Measurements from ENCODE around the gene SLC44A4.
"Not testable (repeated sequence)": the region's sequence is repeated elsewhere in the genome, so short reads cannot be mapped to it uniquely, and the experiment has no call there.

The SLC44A4 gene

DNA sequence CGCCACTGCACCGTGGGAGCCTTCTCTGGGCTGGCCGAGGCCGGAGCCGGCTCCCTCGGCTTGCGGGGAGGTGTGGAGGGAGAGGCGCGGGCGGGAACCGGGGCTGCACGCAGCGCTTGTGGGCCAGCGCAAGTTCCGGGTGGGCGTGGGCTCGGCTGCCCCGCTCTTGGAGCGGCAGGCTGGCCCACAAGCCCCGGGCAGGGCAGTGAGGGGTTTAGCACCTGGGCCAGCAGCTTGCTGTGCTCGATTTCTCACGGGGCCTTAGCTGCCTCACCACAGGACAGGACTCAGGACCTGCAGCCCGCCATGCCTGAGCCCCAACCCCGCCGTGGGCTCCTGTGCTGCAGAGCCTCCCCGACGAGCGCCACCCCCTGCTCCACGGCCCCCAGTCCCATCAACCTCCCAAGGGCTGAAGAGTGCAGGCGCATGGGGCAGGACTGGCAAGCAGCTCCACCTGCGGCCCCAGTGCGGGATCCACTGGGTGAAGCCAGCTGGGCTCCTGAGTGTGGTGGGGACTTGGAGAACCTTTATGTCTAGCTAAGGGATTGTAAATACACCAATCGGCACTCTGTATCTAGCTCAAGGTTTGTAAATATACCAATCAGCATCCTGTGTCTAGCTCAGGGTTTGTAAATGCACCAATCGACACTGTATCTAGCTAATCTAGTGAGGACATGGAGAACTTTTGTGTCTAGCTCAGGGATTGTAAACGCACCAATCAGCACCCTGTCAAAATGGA lies 26.6 kb downstream of the SLC44A4 start:
- DNase-seq: not testable (repeated sequence)

GRCh38 chr6:31851485-31851832 lies 27.3 kb downstream of the SLC44A4 start:
- DNase-seq: no peak

- DNase-seq: no peak
Measured at GRCh38 chr6:31850765-31851484, 27.9 kb downstream of the SLC44A4 start.

- DNase-seq: no peak
Measured at GRCh38 chr6:31847276-31847978, 31.4 kb downstream of the SLC44A4 start.

- no peak for DNase-seq
Measured at GRCh38 chr6:31844507-31844906, 34.3 kb downstream of the SLC44A4 start.

GRCh38 chr6:31842053-31842452 lies 36.7 kb downstream of the SLC44A4 start:
- DNase-seq: no peak

GRCh38 chr6:31839779-31840126 lies 39.0 kb downstream of the SLC44A4 start:
- DNase-seq: not testable (repeated sequence)

- DNase-seq: no peak
Measured at GRCh38 chr6:31838968-31839367, 39.8 kb downstream of the SLC44A4 start.

DNA sequence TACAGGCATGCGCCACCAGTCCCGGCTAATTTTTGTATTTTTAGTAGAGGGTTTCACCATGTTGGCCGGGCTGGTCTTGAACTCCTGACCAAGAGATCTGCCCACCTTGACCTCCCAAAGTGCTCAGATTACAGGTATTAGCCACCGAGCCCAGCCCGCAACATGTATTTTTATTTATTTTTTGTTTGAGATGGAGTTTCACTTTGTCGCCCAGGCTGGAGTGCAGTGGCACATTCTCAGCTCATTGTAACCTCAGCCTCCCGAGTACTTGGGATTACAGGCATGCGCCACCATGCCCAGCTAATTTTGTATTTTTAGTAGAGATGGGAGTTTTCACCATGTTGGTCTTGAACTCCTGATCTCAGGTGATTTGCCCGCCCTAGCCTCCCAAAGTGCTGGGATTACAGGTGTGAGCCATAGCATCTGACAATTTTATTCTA lies 40.7 kb downstream of the SLC44A4 start:
- DNase-seq: not testable (repeated sequence)

- DNase-seq: no peak
Measured at GRCh38 chr6:31837369-31838113, 41.3 kb downstream of the SLC44A4 start.

- DNase-seq: no peak
Measured at GRCh38 chr6:31836474-31837368, 42.1 kb downstream of the SLC44A4 start.

GRCh38 chr6:31836047-31836473 lies 42.7 kb downstream of the SLC44A4 start:
- DNase-seq: no peak

DNA sequence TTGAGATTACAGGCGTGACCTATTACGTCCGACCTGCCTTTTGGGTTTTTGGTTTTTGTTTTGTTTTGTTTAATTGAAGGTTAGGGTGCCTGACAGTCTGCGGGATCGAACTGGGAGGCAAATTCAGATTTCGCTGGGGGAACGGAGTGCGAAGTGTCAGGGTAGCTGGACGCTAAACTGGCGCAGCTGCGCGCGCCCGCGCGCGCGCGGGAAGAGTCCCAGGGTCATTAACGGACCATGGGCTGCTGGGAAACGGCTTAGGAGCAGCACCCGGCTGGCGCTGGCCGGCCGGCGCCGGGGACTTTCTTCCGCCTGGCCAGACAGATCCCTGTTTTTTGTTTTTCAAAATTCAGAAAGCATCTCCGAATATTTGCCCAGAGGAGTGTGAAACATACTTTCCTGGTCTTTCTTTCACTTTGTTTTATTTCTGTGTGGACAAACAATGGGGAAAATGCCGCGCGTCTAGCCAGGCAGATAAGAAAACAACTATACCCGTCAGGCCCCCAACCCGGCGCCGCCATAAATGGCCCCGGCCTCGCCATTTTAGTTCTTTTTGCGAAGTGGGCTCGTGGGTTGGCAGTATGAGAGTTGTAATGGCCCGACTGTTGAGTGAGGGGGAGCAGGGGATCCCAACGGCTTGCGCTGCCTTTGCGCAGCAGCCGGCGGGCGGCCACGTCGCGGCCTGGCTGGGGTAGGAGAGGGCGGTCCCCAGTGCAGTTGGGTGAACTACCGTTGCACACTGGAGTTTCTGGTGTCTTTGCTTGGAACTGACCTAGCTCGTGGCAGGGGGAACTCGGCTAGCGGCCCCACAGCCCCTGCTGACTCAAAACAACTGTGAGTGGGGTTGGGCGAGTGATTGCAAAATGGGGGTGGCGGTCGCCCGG lies 44.2 kb downstream of the SLC44A4 start:
- peak; percentile 77 for DNase-seq

GRCh38 chr6:31831350-31832215 lies 47.2 kb downstream of the SLC44A4 start:
- no peak for DNase-seq

DNA sequence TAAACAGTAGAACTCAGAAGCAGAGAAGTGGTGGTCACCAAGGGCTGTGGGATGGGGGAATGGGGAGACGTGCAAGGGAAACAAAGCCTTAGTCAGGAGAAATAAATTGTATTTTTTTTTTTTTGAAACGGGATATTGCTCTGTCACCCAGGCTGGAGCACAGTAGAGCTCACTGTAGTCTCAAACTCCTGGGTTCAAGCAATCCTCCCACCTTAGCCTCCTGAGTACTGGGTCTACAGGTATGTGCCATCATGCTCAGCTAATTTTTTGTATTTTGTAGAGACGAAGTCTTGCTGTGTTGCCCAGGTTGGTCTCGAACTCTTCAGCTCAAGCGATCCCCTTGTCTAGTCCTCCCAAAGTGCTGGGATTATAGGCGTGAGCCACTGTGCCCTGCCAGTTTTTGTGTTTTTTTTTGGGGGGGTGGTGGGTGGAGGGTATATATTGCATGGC lies 47.9 kb downstream of the SLC44A4 start:
- DNase-seq: no peak

GRCh38 chr6:31829633-31830283 lies 49.0 kb downstream of the SLC44A4 start:
- no peak for DNase-seq

DNA sequence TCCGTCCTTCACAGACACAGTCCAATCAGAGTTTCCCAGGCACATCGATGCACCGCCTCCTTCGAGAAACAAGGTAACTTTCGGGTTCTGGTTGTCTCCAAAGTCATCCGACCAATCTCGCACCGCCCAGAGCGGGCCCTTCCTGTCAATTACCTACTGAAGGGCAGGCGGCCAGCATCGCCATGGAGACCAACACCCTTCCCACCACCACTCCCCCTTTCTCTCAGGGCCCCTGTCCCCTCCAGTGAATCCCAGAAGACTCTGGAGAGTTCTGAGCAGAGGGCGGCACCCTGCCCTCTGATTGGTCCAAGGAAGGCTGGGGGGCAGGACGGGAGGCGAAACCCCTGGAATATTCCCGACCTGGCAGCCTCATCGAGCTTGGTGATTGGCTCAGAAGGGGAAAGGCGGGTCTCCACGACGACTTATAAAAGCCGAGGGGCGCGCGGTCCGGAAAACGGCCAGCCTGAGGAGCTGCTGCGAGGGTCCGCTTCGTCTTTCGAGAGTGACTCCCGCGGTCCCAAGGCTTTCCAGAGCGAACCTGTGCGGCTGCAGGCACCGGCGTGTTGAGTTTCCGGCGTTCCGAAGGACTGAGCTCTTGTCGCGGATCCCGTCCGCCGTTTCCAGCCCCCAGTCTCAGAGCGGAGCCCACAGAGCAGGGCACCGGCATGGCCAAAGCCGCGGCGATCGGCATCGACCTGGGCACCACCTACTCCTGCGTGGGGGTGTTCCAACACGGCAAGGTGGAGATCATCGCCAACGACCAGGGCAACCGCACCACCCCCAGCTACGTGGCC lies 51.3 kb downstream of the SLC44A4 start, which contains the start of gene HSPA1B:
HSPA1B (plus strand) TSS at position 453 of the 794 bp plus-strand sequence; CDS start at position 666, 213 bp downstream.
- peak; percentile 79 for DNase-seq

DNA sequence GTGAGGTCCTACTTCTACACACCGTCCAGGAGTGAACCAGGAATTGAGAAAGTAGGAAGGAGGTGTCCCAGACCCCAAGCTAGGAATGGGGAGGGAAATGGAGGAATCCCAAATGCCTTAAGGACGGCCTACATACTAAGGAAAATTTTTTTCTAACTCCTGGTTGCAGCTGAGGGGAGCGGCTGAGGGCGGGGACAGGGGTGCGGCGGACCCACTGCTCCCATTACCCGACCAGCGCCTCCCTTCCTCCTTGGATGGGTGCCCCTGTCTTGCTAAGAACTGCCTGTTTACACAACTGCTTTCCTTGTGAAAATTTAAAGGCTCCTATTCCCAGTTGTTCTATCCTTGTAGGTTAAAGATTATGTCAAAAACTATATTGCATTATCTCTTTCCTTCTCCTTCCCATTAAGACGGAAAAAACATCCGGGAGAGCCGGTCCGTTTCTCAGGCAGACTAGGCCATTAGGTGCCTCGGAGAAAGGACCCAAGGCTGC lies 52.0 kb downstream of the SLC44A4 start:
- no peak for DNase-seq
